NCI-H774 (cell line): Measurements from ENCODE around the gene METTL9.
"Not testable (repeated sequence)": the region's sequence is repeated elsewhere in the genome, so short reads cannot be mapped to it uniquely, and the experiment has no call there.

ENCODE experiments used
- DNase-seq: peaks from one replicate; lab custom pipeline; 2025; lab: John Stamatoyannopoulos, UW

METTL9 gene

GRCh38 chr16:21663889-21664647, 64.7 kb downstream of the METTL9 start, which contains the start of gene OTOA:
OTOA (plus strand) TSS chr16:21663968; CDS start chr16:21678515, 14,547 bp downstream.
- DNase-seq = no peak

- no peak for DNase-seq
Measured at GRCh38 chr16:21664801-21665492, 65.6 kb downstream of the METTL9 start.

GRCh38 chr16:21666772-21667171, 67.4 kb downstream of the METTL9 start:
- no peak for DNase-seq

GRCh38 chr16:21667575-21667974, 68.2 kb downstream of the METTL9 start:
- no peak for DNase-seq

GRCh38 chr16:21673469-21673868, 74.1 kb downstream of the METTL9 start:
- DNase-seq = no peak

GRCh38 chr16:21674456-21674855, 75.1 kb downstream of the METTL9 start:
- not testable (repeated sequence) for DNase-seq

GRCh38 chr16:21680714-21681113, 81.3 kb downstream of the METTL9 start:
- DNase-seq = not testable (repeated sequence)

- DNase-seq = no peak
Measured at GRCh38 chr16:21683184-21683583, 83.8 kb downstream of the METTL9 start.

GRCh38 chr16:21684199-21684598, 84.8 kb downstream of the METTL9 start:
- DNase-seq = peak; percentile 4

- DNase-seq = no peak
Measured at GRCh38 chr16:21685034-21685455, 85.7 kb downstream of the METTL9 start.

- DNase-seq = no peak
Measured at GRCh38 chr16:21689107-21689506, 89.7 kb downstream of the METTL9 start.

- not testable (repeated sequence) for DNase-seq
Measured at GRCh38 chr16:21690967-21691366, 91.6 kb downstream of the METTL9 start.

GRCh38 chr16:21694609-21695008, 95.2 kb downstream of the METTL9 start:
- DNase-seq = no peak

- no peak for DNase-seq
Measured at GRCh38 chr16:21697032-21697431, 97.7 kb downstream of the METTL9 start.

GRCh38 chr16:21698169-21699032, 99.0 kb downstream of the METTL9 start:
- no peak for DNase-seq

- no peak for DNase-seq
Measured at GRCh38 chr16:21701271-21701670, 101.9 kb downstream of the METTL9 start.

GRCh38 chr16:21702276-21702675, 102.9 kb downstream of the METTL9 start:
- DNase-seq = no peak

GRCh38 chr16:21703156-21703555, 103.8 kb downstream of the METTL9 start:
- DNase-seq = no peak

GRCh38 chr16:21703589-21704174, 104.3 kb downstream of the METTL9 start:
- DNase-seq = no peak

GRCh38 chr16:21704266-21704665, 104.9 kb downstream of the METTL9 start:
- DNase-seq = no peak

- DNase-seq = no peak
Measured at GRCh38 chr16:21704733-21705132, 105.4 kb downstream of the METTL9 start.
